HG03520 (cell line): ENCODE data around the gene GATAD2B.
A peak's percentile ranks its signal among the peaks of the same experiment; 100 is the strongest.

Source experiments
- ATAC-seq: cut with Tn5 transposase; IDR thresholded peaks from one replicate; pipeline ENCODE4 v1.9.1; 2021; ENCODE audit warnings: mild to moderate bottlenecking, moderate library complexity; ENCODE audit not compliant: unreplicated experiment

GATAD2B gene

DNA sequence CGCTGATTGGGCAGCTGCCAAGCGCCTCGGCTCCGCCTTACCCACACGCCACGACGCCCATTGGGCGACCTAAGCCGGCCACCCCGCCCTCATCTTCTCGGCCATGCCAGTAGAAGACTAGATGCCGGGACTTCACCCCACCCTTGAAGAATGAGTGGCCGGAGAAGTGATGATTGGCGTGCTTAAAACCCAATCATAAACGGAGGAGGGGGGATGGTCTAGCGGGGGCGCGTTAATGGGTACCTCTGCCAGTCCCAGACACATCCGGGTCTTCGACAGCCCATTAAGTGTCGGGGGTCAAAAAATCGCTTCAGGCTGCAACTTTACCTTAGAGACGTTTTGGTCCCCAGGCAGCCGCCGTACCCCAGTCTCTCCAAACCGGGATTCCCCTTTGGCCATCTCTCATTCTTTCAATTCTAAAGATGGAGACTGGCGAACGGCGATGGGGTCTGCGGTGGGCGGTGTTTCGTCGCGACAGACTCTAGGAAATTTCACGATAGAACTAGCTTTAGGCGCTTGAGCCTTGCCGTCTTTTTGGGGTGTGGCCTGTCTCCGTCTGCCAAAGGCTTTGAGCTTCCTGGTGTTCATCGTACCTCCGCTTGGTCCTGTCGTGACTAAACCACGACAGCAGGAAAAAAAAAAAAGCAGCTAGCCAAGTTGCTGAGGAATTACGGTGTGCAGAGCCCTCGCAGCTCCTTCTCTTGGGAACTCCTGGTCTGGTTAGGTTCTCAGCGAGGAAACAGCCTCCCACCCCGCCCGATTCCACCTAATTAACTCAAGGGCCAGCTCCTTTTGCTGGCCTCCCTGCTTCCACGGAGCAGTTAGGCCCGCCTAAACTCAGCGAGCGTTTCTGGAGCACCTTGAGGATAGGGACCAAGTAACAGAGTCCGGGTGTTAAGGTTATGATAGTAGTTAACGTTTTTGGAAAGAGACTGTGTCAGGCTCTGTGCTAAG is at the start of gene GATAD2B:
GATAD2B (minus strand) TSS at position 1 of the 954 bp plus-strand sequence. CDS start 94,625 bp downstream, outside the sequence.
- ATAC-seq = peak; percentile 91

DNA sequence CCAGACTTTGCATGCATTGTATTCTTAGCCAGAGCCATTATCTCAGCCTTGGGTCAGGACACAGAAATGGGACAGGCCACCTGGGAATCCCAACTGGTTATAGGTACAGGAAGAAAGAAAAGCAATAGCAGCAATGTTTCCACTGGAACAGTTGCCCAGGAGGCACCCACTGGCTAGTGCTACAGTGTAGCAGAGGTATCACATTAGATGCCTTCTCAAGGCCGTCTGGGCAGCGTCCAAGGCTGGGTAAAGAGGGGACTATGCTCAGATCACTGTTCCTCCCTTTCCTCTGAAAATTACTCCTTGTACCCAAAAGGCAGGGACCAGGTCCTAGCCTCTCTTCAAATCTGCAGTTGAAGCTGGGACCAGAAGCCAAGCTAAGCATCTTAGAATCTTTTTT is 47.6 kb upstream of the GATAD2B start:
- no peak for ATAC-seq

- ATAC-seq = no peak
Measured at GRCh38 chr1:153968972-153969371, 46.2 kb upstream of the GATAD2B start.

- no peak for ATAC-seq
Measured at GRCh38 chr1:153968408-153968807, 45.6 kb upstream of the GATAD2B start.

GRCh38 chr1:153968000-153968363 is 45.2 kb upstream of the GATAD2B start:
- ATAC-seq = no peak

- ATAC-seq = peak; percentile 55
Measured at GRCh38 chr1:153967107-153967999, 44.6 kb upstream of the GATAD2B start, which contains the start of gene CREB3L4. Gene CREB3L4, plus strand, starts transcription at chr1:153967902. Its CDS starts 624 bp downstream, at chr1:153968526.

GRCh38 chr1:153963850-153964331 is 41.1 kb upstream of the GATAD2B start:
- no peak for ATAC-seq

- peak; percentile 36 for ATAC-seq
Measured at GRCh38 chr1:153963030-153963849, 40.5 kb upstream of the GATAD2B start, which contains the start of gene SLC39A1. Gene SLC39A1, minus strand, starts transcription at chr1:153963537. Its CDS starts 822 bp downstream, at chr1:153962715.

- no peak for ATAC-seq
Measured at GRCh38 chr1:153962088-153963029, 39.6 kb upstream of the GATAD2B start.

DNA sequence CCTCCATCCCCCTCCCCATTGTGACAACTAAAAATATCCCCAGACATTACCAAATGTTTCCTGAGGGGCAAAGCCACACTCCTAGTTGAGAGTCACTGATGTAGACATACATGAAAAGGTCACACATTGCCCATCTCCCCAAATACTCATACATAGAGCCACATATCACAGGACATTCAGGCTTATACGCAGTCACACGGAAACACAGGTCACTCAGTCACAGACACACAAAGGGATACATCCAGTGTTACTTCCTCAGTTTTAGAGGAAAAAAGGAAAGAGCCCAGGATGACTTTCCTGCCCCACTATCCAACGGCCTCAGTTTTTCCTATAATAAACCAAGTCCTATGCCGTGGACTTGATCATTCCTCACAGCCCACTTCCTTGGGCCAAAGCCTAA is 38.6 kb upstream of the GATAD2B start:
- ATAC-seq = no peak

DNA sequence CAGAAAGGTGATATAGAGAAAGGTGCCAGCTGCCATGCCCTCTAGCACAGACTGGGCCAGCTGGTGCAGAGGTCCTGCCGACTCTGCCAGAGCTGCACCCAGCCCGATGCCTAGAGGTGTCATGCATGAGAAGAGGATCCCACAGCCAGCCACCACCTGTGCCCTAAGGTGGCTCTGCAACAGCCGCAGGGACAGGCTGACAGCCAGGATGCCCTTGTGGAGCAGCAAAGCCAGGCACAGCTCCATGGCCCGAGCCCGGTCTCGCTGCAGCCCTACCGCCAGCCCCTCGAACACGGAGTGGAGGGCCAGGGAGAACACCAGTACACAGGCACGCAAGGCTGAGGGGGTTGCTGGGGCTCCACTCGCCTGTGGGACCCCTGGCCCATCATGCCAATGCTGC is 37.4 kb upstream of the GATAD2B start:
- ATAC-seq = no peak

DNA sequence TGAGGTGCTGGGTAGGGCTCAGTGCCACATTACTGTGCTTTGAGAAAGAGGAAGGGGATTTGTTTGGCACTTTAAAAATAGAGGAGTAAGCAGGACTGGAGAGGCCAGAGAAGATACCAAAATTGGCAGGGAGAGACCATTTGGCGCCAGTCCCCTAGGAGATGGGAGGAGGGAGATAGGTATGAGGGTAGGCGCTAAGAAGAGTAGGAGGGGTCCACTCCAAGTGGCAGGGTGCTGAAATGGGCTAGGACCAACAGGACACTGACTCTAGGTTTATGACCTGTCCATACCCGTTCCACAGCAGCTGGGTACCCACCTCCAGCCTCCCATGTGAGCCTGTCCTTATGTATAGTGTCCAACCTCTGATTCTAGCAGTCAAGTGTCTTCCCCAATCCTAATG is 36.7 kb upstream of the GATAD2B start:
- ATAC-seq = no peak

DNA sequence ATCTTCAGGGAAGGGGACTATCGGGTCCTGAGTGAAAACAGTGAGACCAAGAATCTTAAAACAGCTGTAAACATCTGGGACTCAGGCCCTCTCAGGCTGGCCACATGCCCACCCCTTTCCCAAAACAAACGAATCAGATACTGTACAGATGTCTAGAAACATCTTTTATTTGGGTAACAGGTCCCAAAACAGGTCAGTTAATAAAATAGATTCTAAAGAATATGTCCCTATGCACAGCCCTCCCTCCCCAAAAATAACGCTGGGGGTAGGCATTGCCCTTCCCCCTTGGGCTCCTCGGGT is 36.1 kb upstream of the GATAD2B start:
- no peak for ATAC-seq

DNA sequence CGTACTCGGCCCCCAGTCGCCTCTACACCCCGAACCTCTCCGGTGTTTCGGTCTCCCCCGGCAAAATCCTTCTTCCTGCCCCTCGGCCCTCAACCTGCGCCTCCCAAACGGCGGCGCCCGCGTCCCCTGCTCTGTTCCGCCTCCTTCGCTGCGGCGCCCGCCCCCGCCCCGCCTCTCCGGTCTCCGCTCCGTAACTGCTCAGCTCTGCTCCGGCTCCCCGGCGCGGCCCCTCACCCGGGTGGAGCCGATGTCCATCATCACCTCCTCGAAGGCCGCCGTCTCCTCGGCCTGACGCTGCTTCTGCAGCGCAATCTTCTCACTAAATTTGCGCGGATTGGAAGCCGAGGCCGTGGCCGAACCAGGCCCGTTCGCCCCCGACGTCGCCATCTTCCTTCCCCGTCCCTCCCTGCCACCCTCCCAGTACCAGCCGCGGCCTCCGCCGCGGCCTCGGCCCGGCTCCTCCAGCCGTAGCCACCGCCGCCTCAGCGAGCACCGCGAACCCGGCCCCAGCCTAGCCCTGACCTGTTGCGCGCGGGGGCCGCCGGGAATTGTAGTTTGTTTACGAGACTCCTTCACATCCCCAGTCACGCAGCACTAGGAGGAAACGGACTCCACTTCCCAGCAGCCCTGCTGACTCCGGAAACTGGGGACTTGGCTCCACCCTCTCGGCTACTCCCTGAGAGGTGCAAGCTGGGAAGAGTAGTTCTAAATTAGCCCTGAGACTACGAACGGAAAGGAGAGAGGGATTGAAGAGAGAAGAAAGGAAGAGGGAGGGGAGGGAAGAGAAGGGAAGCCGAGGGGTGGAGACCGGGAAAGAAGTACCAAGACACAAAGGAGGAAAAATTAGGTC is 35.6 kb upstream of the GATAD2B start, which contains the start of gene CRTC2:
CRTC2 (minus strand) TSS at position 502 of the 850 bp plus-strand sequence; CDS start at position 387, 115 bp downstream.
- peak; percentile 79 for ATAC-seq

DNA sequence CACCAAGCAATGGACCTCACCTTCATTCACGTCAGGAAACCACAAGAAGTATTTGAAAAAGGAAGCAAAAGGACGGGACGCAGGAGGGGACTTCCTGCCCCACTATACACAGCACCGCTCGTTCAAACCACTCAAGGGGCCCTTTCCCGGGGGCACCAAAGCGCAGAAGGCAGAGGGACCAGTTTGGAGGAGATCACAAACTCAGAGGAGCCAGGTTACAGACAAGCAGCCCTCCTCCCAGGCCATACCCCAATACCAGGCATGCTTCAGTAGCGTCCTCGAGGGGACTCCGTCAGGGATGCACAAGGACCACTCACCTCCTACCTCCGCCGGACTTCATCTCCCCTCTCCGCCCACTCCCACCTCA is 35.0 kb upstream of the GATAD2B start:
- no peak for ATAC-seq

- ATAC-seq = no peak
Measured at GRCh38 chr1:153956997-153957715, 34.4 kb upstream of the GATAD2B start.

DNA sequence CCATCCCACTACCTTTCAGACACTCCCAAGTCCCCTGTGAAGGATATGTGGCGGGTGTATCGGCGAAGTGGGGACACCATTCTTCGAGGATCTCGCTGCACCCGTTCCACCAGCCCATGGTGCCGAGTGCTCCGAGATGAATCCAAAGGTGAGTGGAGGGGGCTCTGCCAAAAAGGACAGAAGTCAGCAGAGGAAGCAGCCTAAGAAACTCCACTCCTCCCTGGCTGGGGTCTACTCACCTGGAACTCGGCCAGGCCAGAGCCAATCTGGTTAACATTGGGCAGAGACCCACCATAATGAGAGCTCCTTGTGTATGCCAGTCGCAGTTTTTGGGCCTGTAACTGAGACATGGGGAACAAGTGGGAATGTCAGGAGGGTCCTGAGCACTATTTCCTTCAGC is 32.1 kb upstream of the GATAD2B start:
- ATAC-seq = no peak

DNA sequence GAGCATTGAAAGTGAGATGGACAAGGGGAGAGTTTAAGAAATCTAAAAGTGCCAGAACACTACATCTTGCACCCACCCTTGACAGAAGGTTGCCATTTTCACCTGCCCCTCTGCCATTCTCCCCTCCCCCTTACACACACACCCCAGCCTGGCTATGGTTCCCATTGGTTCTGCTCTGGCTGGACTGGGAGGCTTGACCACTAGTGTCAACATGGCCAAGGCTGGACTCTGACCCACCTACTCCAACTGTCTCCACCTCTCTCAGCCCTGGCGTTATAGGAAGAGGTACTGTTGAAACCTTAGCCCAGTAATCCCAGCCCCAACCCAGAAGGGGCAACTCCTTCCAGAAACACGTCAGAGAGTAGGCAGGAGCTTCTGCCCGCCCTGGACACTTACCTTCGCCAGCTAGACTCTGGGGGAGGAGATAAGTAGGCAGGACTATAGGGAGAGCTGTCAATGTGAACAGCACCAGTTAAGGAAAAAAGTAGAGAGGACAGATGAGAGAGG is 31.1 kb upstream of the GATAD2B start:
- no peak for ATAC-seq
